Measurements from ENCODE around the gene KCND3.

Gene KCND3

GRCh38 chr1:111814305-111814628 is 175.2 kb downstream of the KCND3 start:
- Histone ChIP-seq H3K36me3 (ENCODE audit: control insufficient read depth in 2 of 2, insufficient read depth in 1 of 2, low read length in 2 of 2) (no peaks in the 10 kb centered on the region), H3K4me1 (ENCODE audit: control insufficient read depth, insufficient read depth, low read length) (no peaks in the 10 kb centered on the region), H3K9me3 (ENCODE audit: control insufficient read depth, insufficient read depth, low read depth, low read length) (no peaks in the 10 kb centered on the region), H3K4me3 (ENCODE audit: low read depth, low read length) (no peak overlapping the region), H3K27ac (ENCODE audit: extremely low read depth, low read depth, low read length) (no peak overlapping the region)
- ChIA-PET POLR2A (no interaction called here), CTCF (interaction anchor here (0.5 kb wide), 1 partner anchor 83 kb away, joined by 3 read pairs; no protein-coding TSS in a partner anchor)
- TF ChIP-seq KLF17 (tag by site-specific recombination; IDR thresholded peaks at IDR 0.05) (no peak), ZNF184 (tag by site-specific recombination; IDR thresholded peaks at IDR 0.05) (no peak), REPIN1 (tag by site-specific recombination; IDR thresholded peaks at IDR 0.05; ENCODE audit: low read depth) (no peak), ZNF248 (tag by site-specific recombination; IDR thresholded peaks at IDR 0.05) (no peak), HOXA7 (CRISPR knock-in tag; IDR thresholded peaks at IDR 0.05; ENCODE audit: borderline replicate concordance) (no peak), PRDM10 (tag by site-specific recombination; IDR thresholded peaks at IDR 0.05) (no peak)

- Histone ChIP-seq H3K9me3 (ENCODE audit: control insufficient read depth, insufficient read depth, low read depth, low read length) (no peaks in the 10 kb centered on the region), H3K36me3 (ENCODE audit: control insufficient read depth in 2 of 2, insufficient read depth in 1 of 2, low read length in 2 of 2) (no peaks in the 10 kb centered on the region), H3K4me1 (ENCODE audit: control insufficient read depth, insufficient read depth, low read length) (no peaks in the 10 kb centered on the region), H3K4me3 (ENCODE audit: low read depth, low read length) (no peak overlapping the region), H3K27ac (ENCODE audit: extremely low read depth, low read depth, low read length) (no peak overlapping the region)
- TF ChIP-seq ZNF266 (tag by site-specific recombination; IDR thresholded peaks at IDR 0.05; ENCODE audit: low read depth) (no peak), CTCF (tag by site-specific recombination; IDR thresholded peaks at IDR 0.05) (peak; percentile 25; the same call in 1 of the 2 replicates)
- CTCF ChIA-PET, result interaction anchor here (0.5 to 0.7 kb wide), 2 partner anchors 66 to 178 kb away, joined by 3 read pairs; no protein-coding TSS in a partner anchor
- POLR2A ChIA-PET, result no interaction called here
These were observed 175.8 kb downstream of the KCND3 start for GRCh38 chr1:111813440-111814304.

GRCh38 chr1:111812306-111812705 is 177.2 kb downstream of the KCND3 start:
- TF ChIP-seq ZNF121 (tag by site-specific recombination; IDR thresholded peaks at IDR 0.05) (no peak), AEBP2 (tag by site-specific recombination; IDR thresholded peaks at IDR 0.05; ENCODE audit: borderline replicate concordance) (no peak), ZNF146 (tag by site-specific recombination; IDR thresholded peaks at IDR 0.05) (no peak), ZFP69B (tag by site-specific recombination; IDR thresholded peaks at IDR 0.05) (no peak), ZNF362 (tag by site-specific recombination; IDR thresholded peaks at IDR 0.05) (no peak), ZNF596 (tag by site-specific recombination; IDR thresholded peaks at IDR 0.05) (no peak), ZNF354C (tag by site-specific recombination; IDR thresholded peaks at IDR 0.05; ENCODE audit: borderline replicate concordance, low read depth) (no peak)
- ChIA-PET POLR2A (no interaction called here), CTCF (no interaction called here)
- H3K4me1 ChIP-seq (ENCODE audit: control insufficient read depth, insufficient read depth, low read length), result no peaks in the 10 kb centered on the region
- no peak overlapping the region for H3K27ac ChIP-seq (ENCODE audit: extremely low read depth, low read depth, low read length)
- H3K9me3 ChIP-seq (ENCODE audit: control insufficient read depth, insufficient read depth, low read depth, low read length), result no peaks in the 10 kb centered on the region
- H3K36me3 ChIP-seq (ENCODE audit: control insufficient read depth in 2 of 2, insufficient read depth in 1 of 2, low read length in 2 of 2), result no peaks in the 10 kb centered on the region
- no peak overlapping the region for H3K4me3 ChIP-seq (ENCODE audit: low read depth, low read length)
